Ishikawa (cell line): ENCODE results near the gene SCFD2.

Source experiments
- CEBPB ChIP-seq: IDR thresholded peaks from 2 replicates; pipeline ENCODE4 v1.6.1; 2012
- CREB1 ChIP-seq: IDR thresholded peaks from 2 replicates; pipeline ENCODE4 v1.6.1; 2012; ENCODE audit warnings: low read depth
- EGR1 ChIP-seq: IDR thresholded peaks from 2 replicates; pipeline ENCODE4 v1.6.1; 2012
- EP300 ChIP-seq: IDR thresholded peaks from 2 replicates; pipeline ENCODE4 v1.6.1; 2012; ENCODE audit warnings: borderline replicate concordance
- FOXM1 ChIP-seq: IDR thresholded peaks from 2 replicates; pipeline ENCODE4 v1.6.1; 2012; ENCODE audit warnings: low read depth, borderline replicate concordance
- NFIC ChIP-seq: IDR thresholded peaks from 2 replicates; pipeline ENCODE4 v1.6.1; 2012
- RAD21 ChIP-seq: IDR thresholded peaks from 2 replicates; pipeline ENCODE4 v1.6.1; 2012; ENCODE audit warnings: low read depth
- TAF1 ChIP-seq: IDR thresholded peaks from 2 replicates; pipeline ENCODE4 v1.6.1; 2012; ENCODE audit warnings: low read depth, mild to moderate bottlenecking
- TCF12 ChIP-seq: IDR thresholded peaks from 2 replicates; pipeline ENCODE4 v1.6.1; 2012; ENCODE audit warnings: low read depth
- TEAD4 ChIP-seq: IDR thresholded peaks from 2 replicates; pipeline ENCODE4 v1.6.1; 2012
- YY1 ChIP-seq: IDR thresholded peaks from 2 replicates; pipeline ENCODE4 v1.6.1; 2012; ENCODE audit warnings: low read depth
- ZBTB7A ChIP-seq: IDR thresholded peaks from 2 replicates; pipeline ENCODE4 v1.6.1; 2012; ENCODE audit warnings: low read depth
- TF ChIP-seq, protein P1 (sequence below): IDR thresholded peaks from 2 replicates; pipeline ENCODE4 v1.6.1; 2012; ENCODE audit warnings: low read depth, mild to moderate bottlenecking
- TF ChIP-seq, protein P2 (sequence below): IDR thresholded peaks from 2 replicates; pipeline ENCODE4 v1.6.1; 2012
- TF ChIP-seq, protein P3 (sequence below): IDR thresholded peaks from 2 replicates; pipeline ENCODE4 v1.6.1; 2012

Gene SCFD2

DNA sequence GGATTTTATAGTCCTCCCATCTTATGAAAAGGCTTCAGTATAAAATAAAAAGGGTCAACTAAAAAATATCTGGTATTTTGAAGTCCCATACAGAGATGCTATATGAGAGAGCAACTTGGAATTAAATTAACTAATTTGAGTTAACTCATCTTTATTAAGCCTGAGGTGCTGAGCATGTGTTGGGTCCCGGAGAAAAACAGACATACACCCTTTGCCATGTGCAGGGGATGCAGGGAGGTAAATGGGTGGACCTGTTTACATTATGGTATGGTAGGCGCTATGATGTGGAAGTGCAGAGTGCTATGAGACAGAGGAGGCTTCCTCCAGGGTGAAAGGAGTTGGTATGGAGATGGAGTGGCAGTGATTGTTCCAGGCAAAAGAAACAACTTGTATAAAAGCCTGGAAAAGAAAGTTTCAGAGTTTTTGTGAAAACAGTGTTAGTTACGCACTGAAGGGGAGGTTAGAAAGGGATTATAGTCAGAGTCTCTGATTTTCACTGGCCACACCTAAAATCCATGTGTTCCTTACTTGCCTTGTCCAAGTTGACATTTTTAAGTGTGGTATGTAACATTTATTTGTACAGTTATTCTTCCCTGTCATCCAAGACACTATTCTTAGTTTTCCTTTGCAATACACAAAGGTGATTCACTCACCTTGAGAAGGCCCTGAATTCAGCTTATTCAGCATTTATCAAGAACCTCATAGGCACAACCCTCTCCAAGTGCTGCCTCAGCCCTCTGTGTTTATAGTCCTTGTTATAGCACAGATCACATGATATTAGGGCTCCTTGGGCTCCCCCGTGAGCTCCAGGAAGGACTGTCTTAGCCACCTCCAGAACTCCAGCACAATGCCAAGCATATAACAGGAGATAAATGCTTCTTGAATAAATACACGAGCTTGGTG, 351.7 kb downstream of the SCFD2 start:
- TF ChIP-seq TCF12 (no peak), RAD21 (no peak), CEBPB (no peak), EP300 (no peak), ZBTB7A (no peak), FOXM1 (no peak), YY1 (no peak), TAF1 (no peak), NFIC (no peak), TEAD4 (no peak), EGR1 (no peak), CREB1 (no peak)
- TF ChIP-seq, protein P1, sequence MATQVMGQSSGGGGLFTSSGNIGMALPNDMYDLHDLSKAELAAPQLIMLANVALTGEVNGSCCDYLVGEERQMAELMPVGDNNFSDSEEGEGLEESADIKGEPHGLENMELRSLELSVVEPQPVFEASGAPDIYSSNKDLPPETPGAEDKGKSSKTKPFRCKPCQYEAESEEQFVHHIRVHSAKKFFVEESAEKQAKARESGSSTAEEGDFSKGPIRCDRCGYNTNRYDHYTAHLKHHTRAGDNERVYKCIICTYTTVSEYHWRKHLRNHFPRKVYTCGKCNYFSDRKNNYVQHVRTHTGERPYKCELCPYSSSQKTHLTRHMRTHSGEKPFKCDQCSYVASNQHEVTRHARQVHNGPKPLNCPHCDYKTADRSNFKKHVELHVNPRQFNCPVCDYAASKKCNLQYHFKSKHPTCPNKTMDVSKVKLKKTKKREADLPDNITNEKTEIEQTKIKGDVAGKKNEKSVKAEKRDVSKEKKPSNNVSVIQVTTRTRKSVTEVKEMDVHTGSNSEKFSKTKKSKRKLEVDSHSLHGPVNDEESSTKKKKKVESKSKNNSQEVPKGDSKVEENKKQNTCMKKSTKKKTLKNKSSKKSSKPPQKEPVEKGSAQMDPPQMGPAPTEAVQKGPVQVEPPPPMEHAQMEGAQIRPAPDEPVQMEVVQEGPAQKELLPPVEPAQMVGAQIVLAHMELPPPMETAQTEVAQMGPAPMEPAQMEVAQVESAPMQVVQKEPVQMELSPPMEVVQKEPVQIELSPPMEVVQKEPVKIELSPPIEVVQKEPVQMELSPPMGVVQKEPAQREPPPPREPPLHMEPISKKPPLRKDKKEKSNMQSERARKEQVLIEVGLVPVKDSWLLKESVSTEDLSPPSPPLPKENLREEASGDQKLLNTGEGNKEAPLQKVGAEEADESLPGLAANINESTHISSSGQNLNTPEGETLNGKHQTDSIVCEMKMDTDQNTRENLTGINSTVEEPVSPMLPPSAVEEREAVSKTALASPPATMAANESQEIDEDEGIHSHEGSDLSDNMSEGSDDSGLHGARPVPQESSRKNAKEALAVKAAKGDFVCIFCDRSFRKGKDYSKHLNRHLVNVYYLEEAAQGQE: no peak
- TF ChIP-seq, protein P2, sequence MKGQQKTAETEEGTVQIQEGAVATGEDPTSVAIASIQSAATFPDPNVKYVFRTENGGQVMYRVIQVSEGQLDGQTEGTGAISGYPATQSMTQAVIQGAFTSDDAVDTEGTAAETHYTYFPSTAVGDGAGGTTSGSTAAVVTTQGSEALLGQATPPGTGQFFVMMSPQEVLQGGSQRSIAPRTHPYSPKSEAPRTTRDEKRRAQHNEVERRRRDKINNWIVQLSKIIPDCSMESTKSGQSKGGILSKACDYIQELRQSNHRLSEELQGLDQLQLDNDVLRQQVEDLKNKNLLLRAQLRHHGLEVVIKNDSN: no peak
- TF ChIP-seq, protein P3, sequence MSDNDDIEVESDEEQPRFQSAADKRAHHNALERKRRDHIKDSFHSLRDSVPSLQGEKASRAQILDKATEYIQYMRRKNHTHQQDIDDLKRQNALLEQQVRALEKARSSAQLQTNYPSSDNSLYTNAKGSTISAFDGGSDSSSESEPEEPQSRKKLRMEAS: no peak

DNA sequence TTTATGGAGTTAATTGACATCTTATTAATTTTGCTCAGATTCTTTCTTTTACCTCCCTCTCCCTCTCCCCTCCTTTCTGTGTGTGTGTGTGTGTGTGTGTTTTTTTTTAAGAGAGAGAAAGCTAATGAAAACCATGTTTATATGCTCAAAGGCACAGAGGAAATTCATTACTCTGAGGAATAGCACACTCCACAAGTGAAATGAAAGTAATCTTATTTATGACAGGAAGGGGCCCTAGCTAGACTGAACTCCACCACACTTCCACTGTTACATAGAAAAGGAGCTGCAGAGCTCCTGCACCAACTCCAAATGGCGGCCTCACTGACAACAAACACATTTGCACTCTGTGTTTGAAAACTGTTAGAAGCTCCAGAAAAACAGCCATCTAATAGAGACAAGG, 353.1 kb downstream of the SCFD2 start:
- no peak for TF ChIP-seq CREB1
- no peak for TF ChIP-seq EP300
- TF ChIP-seq, protein P1: no peak
- no peak for TF ChIP-seq TAF1
- TF ChIP-seq RAD21: no peak

DNA sequence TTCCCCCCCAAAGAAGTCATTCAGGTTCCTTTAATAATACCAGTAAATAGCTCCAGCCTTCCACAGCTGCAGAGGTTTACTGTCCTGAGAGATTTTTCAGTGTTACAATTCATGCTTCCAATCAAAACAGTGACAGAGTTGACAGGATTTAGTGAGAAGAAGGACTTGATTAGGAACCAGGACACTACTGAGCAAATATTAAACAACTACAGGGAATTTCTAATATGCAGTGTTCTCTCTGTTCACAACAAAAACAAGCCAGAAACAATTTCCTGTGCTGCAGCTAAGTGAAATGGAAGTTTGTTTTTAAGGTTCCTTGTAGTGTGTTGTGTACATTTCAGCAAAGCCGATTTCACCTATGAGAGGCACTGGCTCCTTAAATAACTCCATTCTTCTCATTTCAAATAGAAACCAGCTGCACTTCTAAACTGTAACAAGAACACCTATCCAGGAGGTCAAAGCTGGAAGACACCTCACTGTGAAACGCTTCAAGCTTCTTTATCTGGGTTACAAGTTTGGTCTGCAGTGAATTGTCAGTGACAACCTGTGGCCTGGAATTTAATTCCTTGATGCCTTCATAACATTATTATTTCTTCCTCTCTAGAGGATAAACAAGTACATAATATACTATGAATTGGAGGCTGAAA, 354.5 kb downstream of the SCFD2 start:
- TF ChIP-seq TAF1 (no peak), RAD21 (no peak), NFIC (no peak), FOXM1 (no peak), EGR1 (no peak), ZBTB7A (no peak), YY1 (no peak), EP300 (no peak), TEAD4 (no peak), TCF12 (no peak)
- TF ChIP-seq, protein P1: no peak
- TF ChIP-seq, protein P2: no peak

DNA sequence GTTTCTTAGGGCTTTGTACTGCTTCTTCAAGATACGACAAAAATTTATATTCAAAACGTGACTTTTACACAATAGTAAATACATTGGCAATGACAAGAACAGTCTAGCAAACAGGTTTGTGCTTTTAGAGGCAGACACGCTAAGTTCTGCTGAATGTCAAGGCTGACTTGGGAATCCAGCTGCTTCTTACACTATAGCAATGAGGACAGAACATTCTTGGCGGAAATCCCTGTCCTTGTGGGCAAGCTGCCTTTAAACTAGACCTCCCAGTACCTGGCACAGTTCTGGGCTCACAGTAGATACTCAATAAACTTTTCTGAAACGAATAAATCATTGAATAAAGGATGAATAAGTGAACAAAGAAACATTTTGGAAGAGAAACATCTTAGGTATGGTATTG, 355.5 kb downstream of the SCFD2 start:
- TF ChIP-seq, protein P3: no peak
- TF ChIP-seq CREB1 (no peak), TEAD4 (no peak)
